ENCODE data around the gene ABCG1.

Gene ABCG1

DNA sequence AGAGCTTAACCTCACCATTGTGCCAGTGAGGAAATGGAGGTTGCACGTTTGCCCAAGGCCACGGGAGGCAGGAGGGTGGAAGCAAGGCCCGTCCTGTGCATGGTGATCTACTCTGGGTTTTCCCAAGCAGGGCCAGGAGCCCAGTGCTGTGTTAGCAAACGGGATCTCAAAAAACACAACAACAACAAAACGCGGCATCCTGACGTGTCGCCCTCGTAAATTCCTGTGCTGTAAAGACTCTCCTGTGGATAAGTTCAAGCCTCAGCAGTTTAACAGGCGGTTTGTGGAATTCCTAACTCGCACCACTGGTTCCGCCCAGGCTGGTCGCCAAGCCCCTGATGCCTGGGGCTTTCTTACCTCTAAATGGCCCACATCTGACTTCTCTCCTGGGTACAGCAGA is 57.1 kb downstream of the ABCG1 start:
- H3K4me3 ChIP-seq (ENCODE audit: low read depth, low read length): no peak overlapping the region
- TF ChIP-seq, protein P1, sequence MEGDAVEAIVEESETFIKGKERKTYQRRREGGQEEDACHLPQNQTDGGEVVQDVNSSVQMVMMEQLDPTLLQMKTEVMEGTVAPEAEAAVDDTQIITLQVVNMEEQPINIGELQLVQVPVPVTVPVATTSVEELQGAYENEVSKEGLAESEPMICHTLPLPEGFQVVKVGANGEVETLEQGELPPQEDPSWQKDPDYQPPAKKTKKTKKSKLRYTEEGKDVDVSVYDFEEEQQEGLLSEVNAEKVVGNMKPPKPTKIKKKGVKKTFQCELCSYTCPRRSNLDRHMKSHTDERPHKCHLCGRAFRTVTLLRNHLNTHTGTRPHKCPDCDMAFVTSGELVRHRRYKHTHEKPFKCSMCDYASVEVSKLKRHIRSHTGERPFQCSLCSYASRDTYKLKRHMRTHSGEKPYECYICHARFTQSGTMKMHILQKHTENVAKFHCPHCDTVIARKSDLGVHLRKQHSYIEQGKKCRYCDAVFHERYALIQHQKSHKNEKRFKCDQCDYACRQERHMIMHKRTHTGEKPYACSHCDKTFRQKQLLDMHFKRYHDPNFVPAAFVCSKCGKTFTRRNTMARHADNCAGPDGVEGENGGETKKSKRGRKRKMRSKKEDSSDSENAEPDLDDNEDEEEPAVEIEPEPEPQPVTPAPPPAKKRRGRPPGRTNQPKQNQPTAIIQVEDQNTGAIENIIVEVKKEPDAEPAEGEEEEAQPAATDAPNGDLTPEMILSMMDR (IDR thresholded peaks at IDR 0.05; ENCODE audit: low read depth, low read length): no peak

DNA sequence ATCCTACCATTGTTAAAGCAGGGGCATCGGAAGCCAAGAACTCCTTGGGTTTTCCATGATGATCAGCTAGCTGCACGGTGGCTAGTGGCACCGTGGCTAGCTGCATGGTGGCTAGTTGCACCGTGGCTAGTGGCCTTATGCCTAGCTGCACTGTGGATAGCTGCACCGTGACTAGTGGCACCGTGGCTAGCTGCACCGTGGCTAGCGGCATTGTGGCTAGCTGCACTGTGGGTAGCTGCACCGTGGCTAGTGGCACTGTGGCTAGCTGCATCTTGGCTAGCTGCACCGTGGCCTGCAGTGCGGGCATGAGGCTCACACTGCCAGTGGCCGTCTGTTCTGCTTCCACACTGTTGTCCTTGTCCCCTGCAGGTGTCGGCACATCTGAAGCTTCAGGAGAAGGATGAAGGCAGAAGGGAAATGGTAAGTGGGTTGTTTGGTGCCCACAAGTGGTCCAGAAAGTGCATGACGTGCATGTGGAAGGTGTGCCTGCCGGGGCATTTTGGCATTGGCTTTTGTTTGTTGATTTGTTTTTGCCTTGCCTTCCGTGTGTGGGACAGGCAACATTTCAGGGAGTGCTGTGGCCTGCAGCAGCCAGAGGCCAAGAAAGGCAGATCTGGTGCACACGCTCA is 57.7 kb downstream of the ABCG1 start:
- TF ChIP-seq, protein P1 (IDR thresholded peaks at IDR 0.05; ENCODE audit: low read depth, low read length): no peak

DNA sequence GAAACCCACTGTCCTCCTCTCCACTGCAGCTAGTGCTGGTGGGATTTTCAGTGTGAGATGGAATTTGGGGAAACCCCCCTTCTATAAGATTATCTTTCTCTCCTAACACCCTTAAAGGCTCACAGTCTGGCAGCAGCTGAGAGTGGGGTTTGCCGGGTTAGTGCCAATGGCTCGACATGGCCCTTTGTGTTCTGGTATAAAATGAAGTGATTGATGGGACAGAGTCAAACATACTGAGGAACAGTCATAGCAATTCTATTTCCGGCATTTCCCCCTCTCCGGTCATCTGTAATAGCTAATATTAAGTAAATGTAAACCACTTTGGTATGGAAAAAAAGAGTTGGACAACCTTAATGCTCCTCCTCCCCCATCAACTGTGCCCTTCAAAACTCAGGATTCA is 58.7 kb downstream of the ABCG1 start:
- TF ChIP-seq, protein P1 (IDR thresholded peaks at IDR 0.05; ENCODE audit: low read depth, low read length): no peak
- no peak overlapping the region for H3K4me3 ChIP-seq (ENCODE audit: low read depth, low read length)

More for the DNA sequence above, 57.7 kb downstream of the ABCG1 start:
- no peak overlapping the region for H3K4me3 ChIP-seq (ENCODE audit: low read depth, low read length)

DNA sequence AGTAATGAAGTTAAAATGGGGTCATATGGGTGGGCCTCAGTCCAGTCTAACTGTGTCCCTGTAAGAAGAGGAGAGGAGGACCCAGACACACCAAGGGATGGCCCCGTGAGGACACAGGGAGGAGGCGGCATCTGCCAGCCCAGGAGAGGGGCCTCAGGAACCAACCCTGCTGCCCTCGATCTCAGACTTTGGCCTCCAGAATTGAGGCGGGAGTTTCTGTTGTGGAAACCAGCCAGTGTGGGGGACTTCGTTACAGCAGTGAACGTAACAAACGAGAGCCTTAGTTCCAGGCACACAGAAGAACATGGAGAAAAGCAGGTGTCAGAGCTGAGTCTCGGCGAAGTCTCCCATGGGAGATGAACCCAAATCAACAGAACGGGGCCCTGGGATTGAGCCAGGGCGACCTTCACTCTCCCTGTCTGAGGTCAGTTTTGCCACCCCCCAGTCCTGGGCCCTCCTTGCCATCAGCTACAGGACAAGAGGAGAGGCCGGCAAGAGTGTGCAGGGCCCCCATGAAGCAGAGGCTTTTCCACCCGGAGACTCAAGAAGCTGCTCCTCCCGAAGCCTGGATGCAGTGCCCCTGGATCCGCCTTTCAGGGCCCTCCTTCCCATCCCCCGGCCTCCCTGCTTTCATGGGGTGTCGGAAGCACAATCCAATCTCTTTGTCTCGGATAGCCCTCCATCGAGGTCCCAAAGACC is 59.7 kb downstream of the ABCG1 start:
- H3K4me3 ChIP-seq (ENCODE audit: low read depth, low read length): no peak overlapping the region
- TF ChIP-seq, protein P1 (IDR thresholded peaks at IDR 0.05; ENCODE audit: low read depth, low read length): no peak

DNA sequence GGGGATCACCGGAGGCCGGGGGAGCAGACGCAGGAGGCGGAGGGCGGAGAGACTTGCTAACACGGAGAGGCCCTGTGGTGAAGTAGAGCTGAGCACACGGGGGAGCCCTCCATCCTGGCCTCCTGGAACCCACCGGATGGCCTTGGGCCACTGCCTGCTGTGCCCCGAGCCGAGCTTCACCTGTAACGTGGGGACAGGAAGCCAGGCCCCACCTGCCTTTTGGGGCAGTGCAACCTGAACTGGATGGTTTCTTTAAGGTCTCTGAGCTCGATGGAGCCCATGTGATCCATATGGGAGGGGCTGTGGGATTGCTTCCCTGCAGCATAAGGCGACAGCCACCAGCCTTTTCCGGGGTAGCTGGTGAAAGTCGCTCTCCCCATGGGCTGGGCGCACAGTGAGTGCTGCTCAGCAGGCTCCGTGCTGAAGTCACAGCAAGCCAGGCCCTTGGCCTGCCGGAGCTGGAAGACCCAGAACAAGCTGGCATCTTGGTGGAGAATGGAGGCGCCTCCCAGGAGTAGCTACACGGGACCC is 60.5 kb downstream of the ABCG1 start:
- TF ChIP-seq, protein P1 (IDR thresholded peaks at IDR 0.05; ENCODE audit: low read depth, low read length): no peak
- H3K4me3 ChIP-seq (ENCODE audit: low read depth, low read length): no peak overlapping the region

DNA sequence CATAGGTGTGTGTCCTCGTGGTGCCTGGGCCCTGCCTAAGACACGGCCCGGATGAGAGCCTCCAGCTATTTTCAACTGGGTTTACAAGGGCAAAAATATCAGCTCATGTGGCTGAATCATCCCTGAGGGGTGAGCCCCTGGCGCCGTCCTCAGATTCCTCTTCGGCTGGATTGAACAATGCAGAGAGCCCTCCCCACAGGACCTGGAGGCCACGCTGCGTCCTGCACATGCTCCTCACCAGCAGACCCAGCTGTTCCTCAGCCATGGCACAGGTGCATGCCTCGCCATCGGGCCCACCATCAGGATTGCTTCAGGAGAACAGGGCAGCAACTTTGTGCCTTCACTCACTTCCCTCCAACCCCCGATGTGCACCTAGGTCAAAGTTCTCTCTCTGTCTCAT is 60.9 kb downstream of the ABCG1 start:
- TF ChIP-seq, protein P1 (IDR thresholded peaks at IDR 0.05; ENCODE audit: low read depth, low read length): no peak
- H3K4me3 ChIP-seq (ENCODE audit: low read depth, low read length): no peak overlapping the region
